Measurements from ENCODE around the gene CUEDC1. TPM values are rescaled to one million over a fixed set of nuclear protein-coding genes. Genes with fewer than 3 reads are reported as not detected.
A peak's percentile ranks its signal among the peaks of the same experiment; 100 is the strongest.

CUEDC1 gene
- total and polyA plus RNA-seq, 5 donors = 41.0 to 60.5 (median 54.7) TPM

- no peaks in the 10 kb centered on the region for H3K27me3 ChIP-seq (ENCODE audit: control insufficient read depth, insufficient read depth)
- 88% methylated on average over 2 of the region's 2 CpGs for WGBS
- no peak for DNase-seq
Observed at GRCh38 chr17:57937492-57937891, 17.7 kb downstream of the CUEDC1 start.

DNA sequence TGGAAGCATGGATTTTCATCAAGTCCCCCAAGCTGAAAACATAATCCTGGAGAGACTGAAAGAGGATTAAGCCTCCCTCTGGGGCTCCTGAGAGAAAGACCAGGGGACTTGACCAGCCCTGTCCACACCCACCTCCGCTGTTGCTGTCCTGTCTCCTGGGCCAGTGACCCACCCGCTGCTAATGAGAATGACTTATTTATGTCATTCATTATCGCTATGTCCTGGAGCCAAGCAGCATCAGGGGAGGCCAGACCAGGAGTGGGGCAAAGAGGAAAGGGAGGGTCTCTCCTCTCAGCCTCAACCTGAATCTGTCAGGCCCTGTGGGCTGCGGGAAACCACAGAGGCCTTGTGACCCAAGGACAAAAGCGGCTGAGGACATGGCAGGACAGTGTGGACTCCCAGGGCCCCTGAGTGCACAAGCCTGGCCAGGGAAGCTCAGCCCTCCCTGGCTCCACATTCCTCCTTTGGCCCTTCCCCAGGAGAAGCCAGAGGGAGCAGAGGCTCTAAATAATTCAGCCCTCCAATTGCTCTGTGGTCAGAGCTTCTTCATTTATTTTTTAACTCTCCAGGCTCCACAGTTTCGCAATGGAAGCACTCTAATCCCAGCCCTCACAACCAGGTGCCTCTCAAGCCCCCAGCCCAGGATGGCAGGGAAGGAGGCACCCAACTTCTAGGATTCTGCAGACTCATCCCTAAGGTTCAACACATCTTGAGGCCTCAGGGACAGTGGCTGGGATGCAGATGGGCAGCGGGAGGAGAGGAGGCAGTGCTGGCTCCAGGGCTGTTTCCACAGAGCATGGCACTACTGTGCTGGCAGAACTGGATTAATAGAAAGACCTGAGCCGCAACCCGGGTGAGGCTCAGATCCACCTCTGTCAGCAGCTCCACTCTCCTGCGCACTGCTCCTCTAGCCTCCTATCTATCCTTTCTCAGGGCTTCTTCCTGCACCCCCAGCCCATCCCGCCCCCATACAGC is 19.1 kb downstream of the CUEDC1 start:
- ATAC-seq (peak; percentile 82 to 89), DNase-seq (peak; percentile 72 to 90 (median 88))
- peak overlapping the region; percentile 88 for H3K27ac ChIP-seq (ENCODE audit: low read length)
- no peaks in the 10 kb centered on the region for H3K27me3 ChIP-seq (ENCODE audit: control insufficient read depth, insufficient read depth)
- H3K4me3 ChIP-seq (ENCODE audit: low read length) = no peak overlapping the region
- intact Hi-C loops (cut with DNase I) = loop anchor here in 1 of 4 donors (10.0 kb wide), 1 partner anchor 49 kb away; the partner anchor contains the start of gene VEZF1
- WGBS = 36% methylated on average over 11 of the region's 11 CpGs
- H3K9me3 ChIP-seq (ENCODE audit: control insufficient read depth, low read length) = no peaks in the 10 kb centered on the region
- H3K4me1 ChIP-seq (ENCODE audit: control insufficient read depth, insufficient read depth, low read length) = peaks cover 30% of the 10 kb centered on the region

More at GRCh38 chr17:57937492-57937891, 17.7 kb downstream of the CUEDC1 start:
- H3K9me3 ChIP-seq (ENCODE audit: control insufficient read depth, low read length) = no peaks in the 10 kb centered on the region
- H3K27ac ChIP-seq (ENCODE audit: low read length) = peak overlapping the region; percentile 88
- peaks cover 30% of the 10 kb centered on the region for H3K4me1 ChIP-seq (ENCODE audit: control insufficient read depth, insufficient read depth, low read length)
- H3K4me3 ChIP-seq (ENCODE audit: low read length) = no peak overlapping the region
- no peak for ATAC-seq
- intact Hi-C loops (cut with DNase I) = loop anchor here in 1 of 4 donors (10.0 kb wide), 1 partner anchor 47 kb away; the partner anchor contains the start of gene VEZF1

DNA sequence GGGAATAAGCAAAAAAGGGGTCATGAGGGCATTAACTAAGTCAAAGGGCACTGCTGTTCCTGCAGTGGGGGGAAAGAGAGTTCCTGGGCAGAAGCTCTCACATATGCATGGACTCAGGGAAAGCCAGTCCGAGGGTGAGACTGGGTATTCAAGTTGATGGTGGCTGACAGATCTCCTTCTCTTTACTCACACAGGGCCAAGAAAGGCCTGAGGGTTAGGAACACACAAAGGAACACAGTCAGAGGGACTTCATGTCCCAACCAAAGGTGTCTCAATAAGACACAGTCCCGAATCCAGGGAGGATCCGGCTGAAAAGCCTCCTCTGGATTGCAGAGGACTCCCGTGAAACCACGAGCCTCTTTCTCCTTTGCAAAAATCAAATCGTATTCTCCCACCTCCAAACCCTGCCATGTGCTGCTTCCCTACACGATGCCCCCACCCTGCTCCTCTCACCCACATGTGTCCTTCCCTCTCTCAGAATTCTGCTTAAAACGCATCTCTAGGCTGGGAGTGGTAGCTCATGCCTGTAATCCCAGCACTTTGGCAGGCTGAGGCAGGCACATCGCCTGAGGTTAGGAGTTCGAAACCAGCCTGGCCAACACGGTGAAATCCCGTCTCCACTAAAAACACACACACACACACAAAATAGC is 23.6 kb downstream of the CUEDC1 start:
- Histone ChIP-seq H3K27me3 (ENCODE audit: control insufficient read depth, insufficient read depth) (no peaks in the 10 kb centered on the region), H3K27ac (ENCODE audit: low read length) (peak overlapping the region; percentile 24), H3K4me3 (ENCODE audit: low read length) (no peak overlapping the region), H3K4me1 (ENCODE audit: control insufficient read depth, insufficient read depth, low read length) (peaks cover 38% of the 10 kb centered on the region), H3K9me3 (ENCODE audit: control insufficient read depth, low read length) (no peaks in the 10 kb centered on the region)
- intact Hi-C loops (cut with DNase I) = loop anchor here in 1 of 4 donors (10.0 kb wide), 1 partner anchor 53 kb away; the partner anchor contains the start of gene VEZF1
- 83% methylated on average over 12 of the region's 12 CpGs for WGBS
- DNase-seq = no peak
- no peak for ATAC-seq

GRCh38 chr17:57930239-57930638 is 25.0 kb downstream of the CUEDC1 start:
- WGBS = 89% methylated on average over 5 of the region's 5 CpGs

DNA sequence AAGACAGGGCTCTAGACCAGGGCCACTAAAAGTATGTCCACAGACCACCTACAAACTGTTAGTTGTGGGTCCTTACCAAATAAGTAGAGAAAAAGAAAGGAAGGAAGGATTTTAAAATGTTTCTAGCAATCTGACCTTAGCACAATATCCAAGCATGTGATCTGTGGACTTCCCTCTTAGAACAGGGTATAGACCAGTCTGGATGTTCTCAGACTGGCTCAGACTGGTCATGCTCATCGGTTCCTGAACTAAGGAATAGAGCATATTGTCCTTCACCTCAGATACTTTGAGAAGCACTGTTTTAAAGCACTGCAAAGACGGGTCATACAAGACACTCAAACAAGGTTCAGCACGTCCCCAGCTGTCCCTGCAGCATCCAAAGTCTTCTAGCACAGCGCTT is 25.8 kb downstream of the CUEDC1 start:
- no peak for DNase-seq
- no peak overlapping the region for H3K4me3 ChIP-seq (ENCODE audit: low read length)
- H3K27me3 ChIP-seq (ENCODE audit: control insufficient read depth, insufficient read depth) = no peaks in the 10 kb centered on the region
- H3K9me3 ChIP-seq (ENCODE audit: control insufficient read depth, low read length) = no peaks in the 10 kb centered on the region
- 61% methylated on average over 4 of the region's 4 CpGs for WGBS
- peaks cover 32% of the 10 kb centered on the region for H3K4me1 ChIP-seq (ENCODE audit: control insufficient read depth, insufficient read depth, low read length)
- intact Hi-C loops (cut with DNase I) = no loop called here
- ATAC-seq = no peak
- H3K27ac ChIP-seq (ENCODE audit: low read length) = no peak overlapping the region

More at GRCh38 chr17:57930239-57930638, 25.0 kb downstream of the CUEDC1 start:
- Histone ChIP-seq H3K9me3 (ENCODE audit: control insufficient read depth, low read length) (no peaks in the 10 kb centered on the region), H3K4me3 (ENCODE audit: low read length) (no peak overlapping the region), H3K27me3 (ENCODE audit: control insufficient read depth, insufficient read depth) (no peaks in the 10 kb centered on the region), H3K4me1 (ENCODE audit: control insufficient read depth, insufficient read depth, low read length) (peaks cover 29% of the 10 kb centered on the region), H3K27ac (ENCODE audit: low read length) (peak overlapping the region; percentile 15)
- DNase-seq = no peak
- no peak for ATAC-seq
- intact Hi-C loops (cut with DNase I) = loop anchor here in 1 of 4 donors (10.0 kb wide), 1 partner anchor 55 kb away; the partner anchor contains the start of gene VEZF1

DNA sequence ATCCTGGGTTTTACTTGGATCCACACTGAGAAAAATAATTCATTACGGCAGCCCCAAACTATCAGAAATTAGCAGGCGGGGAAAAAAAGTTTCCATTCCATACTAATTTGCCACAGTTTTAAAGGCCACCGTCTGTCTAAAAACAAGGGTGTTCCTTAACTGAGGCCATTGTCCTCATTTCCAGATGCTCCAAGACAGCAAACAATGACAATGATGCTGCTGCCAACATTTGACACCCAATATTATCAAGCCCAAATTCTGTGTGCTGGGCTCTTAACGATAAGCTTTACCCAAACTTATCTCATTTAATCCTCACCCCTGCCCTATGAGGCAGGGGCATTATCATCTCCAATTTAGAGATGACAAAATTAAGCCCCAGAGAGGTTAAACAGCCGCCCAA is 26.3 kb downstream of the CUEDC1 start:
- intact Hi-C loops (cut with DNase I) = no loop called here
- DNase-seq = no peak
- Histone ChIP-seq H3K4me1 (ENCODE audit: control insufficient read depth, insufficient read depth, low read length) (peaks cover 32% of the 10 kb centered on the region), H3K9me3 (ENCODE audit: control insufficient read depth, low read length) (no peaks in the 10 kb centered on the region), H3K27ac (ENCODE audit: low read length) (no peak overlapping the region), H3K4me3 (ENCODE audit: low read length) (no peak overlapping the region), H3K27me3 (ENCODE audit: control insufficient read depth, insufficient read depth) (no peaks in the 10 kb centered on the region)
- no peak for ATAC-seq
- 37% methylated on average over 5 of the region's 5 CpGs for WGBS

- intact Hi-C loops (cut with DNase I) = no loop called here
- peak overlapping the region; percentile 54 for H3K27ac ChIP-seq (ENCODE audit: low read length)
- 29% methylated on average over 5 of the region's 5 CpGs for WGBS
- H3K9me3 ChIP-seq (ENCODE audit: control insufficient read depth, low read length) = no peaks in the 10 kb centered on the region
- no peak overlapping the region for H3K4me3 ChIP-seq (ENCODE audit: low read length)
- H3K4me1 ChIP-seq (ENCODE audit: control insufficient read depth, insufficient read depth, low read length) = peaks cover 30% of the 10 kb centered on the region
- no peaks in the 10 kb centered on the region for H3K27me3 ChIP-seq (ENCODE audit: control insufficient read depth, insufficient read depth)
- ATAC-seq (peak; percentile 86 to 91), DNase-seq (peak; percentile 67 to 81 (median 72))
Observed at GRCh38 chr17:57927048-57927723, 28.0 kb downstream of the CUEDC1 start.

DNA sequence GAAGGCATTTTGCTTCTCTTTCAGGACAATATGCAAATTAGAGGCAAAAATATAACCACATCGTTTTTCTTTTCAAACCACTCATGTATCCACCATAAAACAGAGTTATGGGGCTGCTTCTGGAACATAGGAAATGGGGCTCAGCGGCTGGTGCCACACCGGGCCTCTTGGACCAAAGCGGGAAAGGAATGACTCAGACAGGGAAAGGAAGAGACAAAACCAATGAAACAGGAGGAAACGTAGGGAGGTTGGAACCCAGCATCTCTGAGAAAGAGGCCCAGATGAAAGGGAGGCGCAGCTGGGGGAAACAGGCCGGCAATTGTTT is 28.5 kb downstream of the CUEDC1 start:
- ATAC-seq (no peak), DNase-seq (no peak)
- H3K4me1 ChIP-seq (ENCODE audit: control insufficient read depth, insufficient read depth, low read length) = peaks cover 29% of the 10 kb centered on the region
- no peaks in the 10 kb centered on the region for H3K9me3 ChIP-seq (ENCODE audit: control insufficient read depth, low read length)
- H3K27me3 ChIP-seq (ENCODE audit: control insufficient read depth, insufficient read depth) = no peaks in the 10 kb centered on the region
- WGBS = 54% methylated on average over 7 of the region's 7 CpGs
- intact Hi-C loops (cut with DNase I) = no loop called here
- H3K4me3 ChIP-seq (ENCODE audit: low read length) = no peak overlapping the region
- peak overlapping the region; percentile 45 for H3K27ac ChIP-seq (ENCODE audit: low read length)

DNA sequence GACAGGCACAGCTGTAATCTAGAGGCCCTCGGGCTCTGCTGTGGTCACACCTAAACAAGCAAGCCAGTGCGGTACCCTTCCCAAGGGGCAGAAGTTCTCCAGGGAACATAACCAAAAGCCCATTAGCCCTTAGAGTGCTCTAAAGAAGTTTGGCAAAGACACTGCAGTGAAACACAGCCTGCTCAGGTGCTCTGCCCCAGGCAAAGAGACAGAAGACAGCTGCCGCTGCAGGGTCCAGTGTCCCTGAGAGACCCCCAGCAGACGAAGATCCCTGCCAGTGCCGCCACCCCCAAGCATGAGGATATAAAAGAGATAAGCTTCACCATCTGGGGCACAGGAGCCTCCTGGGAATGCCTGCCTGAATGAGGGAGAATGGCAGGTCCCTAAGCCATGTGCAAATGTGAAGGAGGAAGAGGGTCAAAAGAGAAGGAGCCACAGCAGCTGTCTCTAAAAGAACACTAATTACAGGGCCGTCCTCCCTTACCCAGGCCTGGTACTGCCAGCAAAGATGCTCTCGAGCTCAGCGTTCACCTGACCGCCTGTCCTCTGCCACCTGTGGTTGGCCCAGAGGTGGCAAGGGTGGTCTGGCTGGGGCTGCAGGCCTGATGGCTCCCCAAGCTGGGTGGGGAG is 29.7 kb downstream of the CUEDC1 start:
- 76% methylated on average over 9 of the region's 9 CpGs for WGBS
- Histone ChIP-seq H3K4me1 (ENCODE audit: control insufficient read depth, insufficient read depth, low read length) (peaks cover 23% of the 10 kb centered on the region), H3K4me3 (ENCODE audit: low read length) (no peak overlapping the region), H3K9me3 (ENCODE audit: control insufficient read depth, low read length) (no peaks in the 10 kb centered on the region), H3K27me3 (ENCODE audit: control insufficient read depth, insufficient read depth) (no peaks in the 10 kb centered on the region), H3K27ac (ENCODE audit: low read length) (no peak overlapping the region)
- ATAC-seq = no peak
- no peak for DNase-seq
- intact Hi-C loops (cut with DNase I) = no loop called here

DNA sequence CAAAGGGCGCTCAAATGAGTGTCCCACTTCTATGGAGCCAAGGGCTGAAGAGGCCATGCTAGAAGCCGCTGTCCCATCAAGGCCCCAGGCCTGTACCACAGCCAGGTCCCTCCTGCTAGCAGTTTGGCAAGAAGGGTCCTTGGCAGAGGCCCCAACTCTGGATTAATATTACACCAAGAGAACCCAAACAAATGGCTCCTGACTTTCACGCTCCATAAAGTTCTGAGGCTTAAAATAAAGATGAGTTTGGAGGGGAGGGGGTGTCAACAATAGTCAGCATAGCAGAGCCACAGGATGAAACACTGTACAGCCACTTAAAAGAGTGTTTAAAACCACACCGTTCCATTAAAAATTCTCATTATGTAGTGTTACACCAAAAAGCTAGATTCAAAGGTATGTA is 30.5 kb downstream of the CUEDC1 start:
- no peak overlapping the region for H3K27ac ChIP-seq (ENCODE audit: low read length)
- H3K27me3 ChIP-seq (ENCODE audit: control insufficient read depth, insufficient read depth) = no peaks in the 10 kb centered on the region
- 64% methylated on average over 4 of the region's 4 CpGs for WGBS
- peaks cover 19% of the 10 kb centered on the region for H3K4me1 ChIP-seq (ENCODE audit: control insufficient read depth, insufficient read depth, low read length)
- intact Hi-C loops (cut with DNase I) = no loop called here
- ATAC-seq = peak in 1 of 2 donors; percentile 42
- peak in 2 of 3 donors; percentile 84 to 87 for DNase-seq
- H3K9me3 ChIP-seq (ENCODE audit: control insufficient read depth, low read length) = no peaks in the 10 kb centered on the region
- H3K4me3 ChIP-seq (ENCODE audit: low read length) = no peak overlapping the region

Measured in right cardiac atrium (tissue), 5 donors.